ENCODE results near the gene INSL3. TPM values are rescaled to one million over a fixed set of nuclear protein-coding genes. Genes with fewer than 3 reads are reported as not detected.
"Not testable (repeated sequence)": the region's sequence is repeated elsewhere in the genome, so short reads cannot be mapped to it uniquely, and the experiment has no call there.

INSL3 gene
- total and polyA plus RNA-seq, 2 donors (not counting 3 experiments of a cell fraction or from before 2014, with no cell fraction given): not detected

DNA sequence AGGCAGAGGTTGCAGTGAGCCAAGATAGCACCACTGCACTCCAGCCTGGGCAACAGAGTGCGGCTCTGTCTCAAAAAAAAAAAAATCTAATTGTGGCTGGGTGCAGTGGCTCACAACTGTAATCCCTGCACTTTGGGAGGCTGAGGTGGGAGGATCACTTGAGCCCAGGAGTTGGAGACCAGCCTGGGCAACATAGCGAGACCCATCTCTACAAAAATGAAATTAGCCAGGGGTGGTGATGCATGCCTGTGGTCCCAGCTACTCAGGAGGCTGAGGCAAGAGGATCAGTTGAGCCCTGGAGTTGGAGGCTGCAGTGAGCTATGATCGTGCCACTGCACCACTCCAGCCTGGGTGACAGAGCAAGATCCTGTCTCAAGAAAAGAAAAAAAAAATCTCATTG is 22.7 kb downstream of the INSL3 start:
- intact Hi-C loops (cut with micrococcal nuclease); H3K9me3 ChIP-seq (replicated peaks; ENCODE audit: control insufficient read depth, insufficient read depth, low read length); FAIRE-seq; H3K4me2 ChIP-seq (ENCODE audit: insufficient read depth, low read length); H2AFZ ChIP-seq (ENCODE audit: low read depth, low read length); H4K20me1 ChIP-seq (replicated peaks; ENCODE audit: control insufficient read depth, extremely low read depth, insufficient read depth, low read length); H3K9ac ChIP-seq (replicated peaks; ENCODE audit: extremely low read depth, insufficient read depth, low read length); H3K4me3 ChIP-seq (replicated peaks in 1 of 3; ENCODE audit: insufficient read depth in 1 of 3, low read depth in 1 of 3, low read length in 3 of 3); H3K4me1 ChIP-seq (ENCODE audit: control insufficient read depth, extremely low read depth, insufficient read depth, low read length); H3K27ac ChIP-seq (ENCODE audit: insufficient read depth, low read depth, low read length); H3K79me2 ChIP-seq (ENCODE audit: control insufficient read depth, insufficient read depth, low read length); dilution Hi-C loops (cut with MboI; ENCODE audit: extremely low pct_ligation_motif_present, low sequenced_read_pairs); H3K36me3 ChIP-seq (ENCODE audit: control insufficient read depth in 2 of 2, extremely low read depth in 1 of 2, insufficient read depth in 2 of 2, low read length in 2 of 2); H3K9me1 ChIP-seq (replicated peaks; ENCODE audit: control insufficient read depth, extremely low read depth, insufficient read depth, low read length); DNase-seq (ENCODE audit: low read depth, low spot score); BruUV-seq (replicated peaks): not testable (repeated sequence)
- peaks cover 12 to 14% of the 10 kb centered on the region in 2 experiments for H3K27me3 ChIP-seq (ENCODE audit: control insufficient read depth in 2 of 2, insufficient read depth in 2 of 2, low read length in 2 of 2)
- POLR2A ChIA-PET: interaction anchor here (0.7 to 0.9 kb wide), 2 partner anchors 61 to 71 kb away, joined by 3 to 5 read pairs; no protein-coding TSS in a partner anchor
- CTCF ChIA-PET: interaction anchor here (0.6 kb wide), 1 partner anchor 40 kb away, joined by 3 read pairs; no protein-coding TSS in a partner anchor

DNA sequence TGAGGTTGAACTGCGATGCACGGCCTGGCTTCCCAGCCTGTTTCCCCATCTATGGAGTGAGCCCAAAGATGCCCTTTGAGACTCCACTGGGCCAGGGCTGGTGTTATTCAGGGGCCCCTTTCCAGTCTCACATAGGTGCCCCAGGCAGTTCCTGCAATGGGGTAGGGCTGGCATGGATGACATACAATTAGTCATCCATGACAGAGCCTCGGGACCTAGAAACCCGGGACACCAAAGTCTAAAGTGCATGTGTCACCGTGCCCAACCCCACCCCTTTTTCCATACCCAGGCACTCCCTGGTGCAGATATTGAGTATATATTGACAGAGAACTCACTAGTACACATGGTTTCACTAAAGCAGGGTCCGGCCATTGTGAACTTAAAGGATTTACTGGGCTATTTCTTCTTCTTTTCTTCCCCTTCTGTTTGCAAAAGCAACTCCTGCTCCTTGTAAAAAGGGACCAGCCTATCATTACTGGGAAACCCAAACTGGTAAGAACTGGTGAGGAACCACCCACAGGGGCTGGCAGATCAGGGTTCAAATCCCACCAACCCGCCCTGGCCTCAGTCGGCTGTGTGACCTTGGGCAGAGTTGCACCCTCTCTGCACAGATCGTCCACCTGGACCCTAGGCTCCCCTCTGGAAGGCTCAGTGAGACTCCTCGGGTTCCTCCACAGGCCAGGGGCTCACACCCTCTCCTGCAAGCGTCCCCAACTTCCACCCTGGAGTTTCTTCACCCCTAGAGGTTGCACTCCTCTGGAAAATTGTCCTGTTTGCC is 23.7 kb downstream of the INSL3 start:
- ChIA-PET POLR2A (interaction anchor here (0.7 kb wide), 1 partner anchor 62 kb away, joined by 3 read pairs; no protein-coding TSS in a partner anchor), CTCF (interaction anchor here (1.0 to 1.2 kb wide), 2 partner anchors 14 to 58 kb away, joined by 3 read pairs; no protein-coding TSS in a partner anchor)
- no peak for DNase-seq (ENCODE audit: low read depth, low spot score)
- FAIRE-seq: no peak
- no peak overlapping the region for H3K9ac ChIP-seq (replicated peaks; ENCODE audit: extremely low read depth, insufficient read depth, low read length)
- peaks cover 3% of the 10 kb centered on the region for H3K4me1 ChIP-seq (ENCODE audit: control insufficient read depth, extremely low read depth, insufficient read depth, low read length)
- no peak overlapping the region for H3K4me3 ChIP-seq (replicated peaks in 1 of 3; ENCODE audit: insufficient read depth in 1 of 3, low read depth in 1 of 3, low read length in 3 of 3)
- TF ChIP-seq EZH2 (IDR thresholded peaks at IDR 0.05; ENCODE audit: borderline replicate concordance, low read depth, low read length, severe bottlenecking) (no peak), MYC (IDR thresholded peaks at IDR 0.05; ENCODE audit: low read depth, low read length) (no peak), GATA2 (IDR thresholded peaks at IDR 0.05; ENCODE audit: insufficient read depth, insufficient read length, low read depth, low read length) (no peak), JUN (IDR thresholded peaks at IDR 0.05; ENCODE audit: borderline replicate concordance, insufficient read depth, insufficient read length, low read depth) (no peak), FOS (IDR thresholded peaks at IDR 0.05; ENCODE audit: borderline replicate concordance, insufficient read depth, low read length) (no peak), POLR2A (IDR thresholded peaks at IDR 0.05; ENCODE audit: low read depth, low read length) (no peak), POLR2AphosphoS5 (IDR thresholded peaks at IDR 0.05; ENCODE audit: insufficient read depth, low read depth, low read length) (no peak)
- TF ChIP-seq, protein P1, sequence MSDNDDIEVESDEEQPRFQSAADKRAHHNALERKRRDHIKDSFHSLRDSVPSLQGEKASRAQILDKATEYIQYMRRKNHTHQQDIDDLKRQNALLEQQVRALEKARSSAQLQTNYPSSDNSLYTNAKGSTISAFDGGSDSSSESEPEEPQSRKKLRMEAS (IDR thresholded peaks at IDR 0.05; ENCODE audit: insufficient read depth, insufficient read length): no peak
- TF ChIP-seq, protein P2, sequence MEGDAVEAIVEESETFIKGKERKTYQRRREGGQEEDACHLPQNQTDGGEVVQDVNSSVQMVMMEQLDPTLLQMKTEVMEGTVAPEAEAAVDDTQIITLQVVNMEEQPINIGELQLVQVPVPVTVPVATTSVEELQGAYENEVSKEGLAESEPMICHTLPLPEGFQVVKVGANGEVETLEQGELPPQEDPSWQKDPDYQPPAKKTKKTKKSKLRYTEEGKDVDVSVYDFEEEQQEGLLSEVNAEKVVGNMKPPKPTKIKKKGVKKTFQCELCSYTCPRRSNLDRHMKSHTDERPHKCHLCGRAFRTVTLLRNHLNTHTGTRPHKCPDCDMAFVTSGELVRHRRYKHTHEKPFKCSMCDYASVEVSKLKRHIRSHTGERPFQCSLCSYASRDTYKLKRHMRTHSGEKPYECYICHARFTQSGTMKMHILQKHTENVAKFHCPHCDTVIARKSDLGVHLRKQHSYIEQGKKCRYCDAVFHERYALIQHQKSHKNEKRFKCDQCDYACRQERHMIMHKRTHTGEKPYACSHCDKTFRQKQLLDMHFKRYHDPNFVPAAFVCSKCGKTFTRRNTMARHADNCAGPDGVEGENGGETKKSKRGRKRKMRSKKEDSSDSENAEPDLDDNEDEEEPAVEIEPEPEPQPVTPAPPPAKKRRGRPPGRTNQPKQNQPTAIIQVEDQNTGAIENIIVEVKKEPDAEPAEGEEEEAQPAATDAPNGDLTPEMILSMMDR (IDR thresholded peaks at IDR 0.05; ENCODE audit: extremely low read depth in 1 of 2, insufficient read depth in 1 of 2, low read depth in 1 of 2, low read length in 2 of 2): no peak
- H3K79me2 ChIP-seq (ENCODE audit: control insufficient read depth, insufficient read depth, low read length): no peaks in the 10 kb centered on the region
- peaks cover 13 to 14% of the 10 kb centered on the region in 2 experiments for H3K27me3 ChIP-seq (ENCODE audit: control insufficient read depth in 2 of 2, insufficient read depth in 2 of 2, low read length in 2 of 2)
- H4K20me1 ChIP-seq (replicated peaks; ENCODE audit: control insufficient read depth, extremely low read depth, insufficient read depth, low read length): no peaks in the 10 kb centered on the region
- no peak overlapping the region for H2AFZ ChIP-seq (ENCODE audit: low read depth, low read length)
- H3K9me1 ChIP-seq (replicated peaks; ENCODE audit: control insufficient read depth, extremely low read depth, insufficient read depth, low read length): no peaks in the 10 kb centered on the region
- intact Hi-C loops (cut with micrococcal nuclease) (no loop called here), dilution Hi-C loops (cut with MboI; ENCODE audit: extremely low pct_ligation_motif_present, low sequenced_read_pairs) (no loop called here)
- no peaks in the 10 kb centered on the region for H3K36me3 ChIP-seq (ENCODE audit: control insufficient read depth in 2 of 2, extremely low read depth in 1 of 2, insufficient read depth in 2 of 2, low read length in 2 of 2)
- H3K4me2 ChIP-seq (ENCODE audit: insufficient read depth, low read length): no peak overlapping the region
- H3K27ac ChIP-seq (ENCODE audit: insufficient read depth, low read depth, low read length): no peak overlapping the region
- BruUV-seq (replicated peaks): no TSS peak
- H3K9me3 ChIP-seq (replicated peaks; ENCODE audit: control insufficient read depth, insufficient read depth, low read length): no peaks in the 10 kb centered on the region
